DMS53 (cell line): ENCODE measurements around the gene SPI1.

Source experiments
- DNase-seq: peaks from one replicate; lab custom pipeline; 2025; lab: John Stamatoyannopoulos, UW

SPI1 gene

DNA sequence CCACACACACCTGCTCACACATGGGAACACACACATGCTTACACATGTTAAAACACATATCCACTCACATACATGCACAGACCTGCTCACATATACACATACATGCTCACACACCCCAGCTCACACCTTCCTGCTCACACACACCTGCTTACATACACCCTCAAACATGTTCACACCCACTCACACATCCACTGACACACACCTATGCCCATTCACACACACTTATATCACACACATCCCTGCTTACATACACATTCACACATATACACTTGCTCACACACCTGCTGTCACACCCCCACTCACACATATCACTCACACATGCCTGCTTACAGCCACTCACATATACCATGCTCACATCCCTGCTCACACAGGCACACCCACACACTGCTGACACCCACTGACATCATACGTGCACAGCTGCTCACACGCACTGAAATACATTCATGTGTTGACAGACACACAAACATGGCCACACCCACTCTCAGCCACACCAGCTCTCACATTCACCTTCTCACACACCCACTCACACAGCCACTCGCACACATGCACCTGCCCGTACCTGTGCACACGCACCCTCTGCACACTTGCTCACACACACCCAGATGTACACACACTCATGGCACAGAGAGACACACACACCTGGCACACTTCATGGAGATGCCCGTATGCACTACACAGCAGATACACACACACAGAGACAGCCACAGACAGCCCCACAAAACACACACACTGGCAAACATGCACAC lies 20.2 kb downstream of the SPI1 start:
- DNase-seq = no peak

- no peak for DNase-seq
Observed at GRCh38 chr11:47356998-47357329, 21.4 kb downstream of the SPI1 start.

GRCh38 chr11:47356129-47356997 lies 22.0 kb downstream of the SPI1 start:
- no peak for DNase-seq

DNA sequence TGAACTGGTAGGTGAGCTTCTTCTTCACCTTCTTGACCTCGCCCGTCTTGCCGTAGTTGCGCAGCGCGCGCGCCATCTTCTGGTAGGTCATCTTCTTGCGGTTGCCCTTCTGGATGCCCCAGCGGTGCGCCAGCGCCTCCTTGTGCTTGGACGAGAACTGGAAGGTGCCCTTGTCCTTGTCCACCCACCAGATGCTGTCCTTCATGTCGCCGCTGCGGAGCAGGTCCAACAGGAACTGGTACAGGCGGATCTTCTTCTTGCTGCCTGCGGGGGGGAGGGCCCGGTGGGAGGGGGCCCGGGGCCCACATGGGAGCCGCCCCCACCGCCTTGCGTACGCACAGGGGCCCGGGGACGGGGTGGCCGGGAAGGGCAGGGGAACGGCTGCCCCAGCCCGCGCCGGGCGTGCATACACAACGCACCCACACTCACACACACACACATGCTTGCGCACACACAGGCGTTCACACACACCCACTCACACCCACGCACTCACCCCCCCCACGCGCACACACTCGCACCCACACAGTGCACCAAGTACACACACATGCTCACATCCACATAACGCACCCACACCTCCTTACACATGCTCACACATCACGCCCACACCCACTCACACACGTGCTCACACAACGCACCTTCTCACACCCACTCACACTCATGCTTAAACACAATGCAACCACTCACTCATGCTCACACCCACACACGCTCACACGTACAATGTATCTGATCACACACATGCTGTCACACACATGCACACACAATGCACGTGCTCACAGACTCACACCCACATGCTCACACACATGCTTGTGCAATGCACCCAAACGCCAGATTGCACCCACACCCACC lies 22.8 kb downstream of the SPI1 start:
- DNase-seq = peak; percentile 97

- no peak for DNase-seq
Observed at GRCh38 chr11:47354913-47355282, 23.4 kb downstream of the SPI1 start.

GRCh38 chr11:47353978-47354774 lies 24.2 kb downstream of the SPI1 start:
- DNase-seq = no peak

GRCh38 chr11:47352556-47352955 lies 25.8 kb downstream of the SPI1 start, which contains the start of gene MYBPC3:
TSS of gene MYBPC3 (minus strand) at chr11:47352702. CDS start at chr11:47352647, 55 bp downstream.
- no peak for DNase-seq

DNA sequence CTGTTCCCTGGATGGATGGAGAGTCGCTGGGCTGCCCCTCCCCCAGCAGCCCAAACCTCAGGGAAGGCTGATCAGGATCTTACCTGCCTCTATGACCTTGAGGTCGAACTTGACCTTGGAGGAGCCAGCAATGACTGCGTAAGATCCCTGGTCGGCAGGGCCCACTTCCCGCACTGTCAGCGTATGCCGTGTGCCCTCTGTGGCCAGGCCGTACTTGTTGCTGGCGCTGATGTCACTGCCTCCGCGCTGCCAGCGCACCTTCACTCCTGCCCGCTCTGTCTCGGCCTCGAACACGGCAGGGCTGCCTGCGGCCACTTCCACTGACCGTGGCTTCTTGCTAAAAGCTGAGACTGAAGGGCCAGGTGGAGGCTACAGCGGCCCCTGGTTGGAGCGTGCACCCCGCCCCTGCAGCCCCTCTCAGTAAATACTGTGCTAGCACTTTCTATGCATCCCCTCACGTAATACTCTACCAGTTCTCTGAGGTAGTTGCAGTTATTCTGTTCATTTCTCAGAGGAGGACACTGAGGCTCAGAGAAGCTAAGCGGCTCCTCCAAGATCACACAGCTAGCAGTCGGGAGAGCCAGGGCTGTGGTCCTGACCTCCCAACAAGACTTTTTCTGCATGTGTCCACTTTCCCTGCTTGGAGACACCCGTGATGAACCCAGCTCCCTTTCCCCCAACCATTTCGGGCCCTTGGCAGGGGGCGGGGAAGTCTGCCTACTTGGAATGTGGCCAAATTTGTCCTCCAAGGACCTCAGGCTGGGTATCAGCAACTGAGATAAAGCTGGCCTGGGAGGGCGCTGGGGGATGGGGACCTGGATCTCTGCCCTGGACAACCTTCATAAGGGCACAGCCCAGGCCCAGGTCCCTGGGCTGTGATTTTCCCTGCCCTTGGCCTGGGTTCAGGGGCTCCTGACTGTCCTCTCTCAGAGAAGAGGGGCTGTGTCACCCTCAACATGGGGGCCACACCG lies 26.9 kb downstream of the SPI1 start:
- DNase-seq = no peak

GRCh38 chr11:47350315-47350714 lies 28.0 kb downstream of the SPI1 start:
- no peak for DNase-seq

DNA sequence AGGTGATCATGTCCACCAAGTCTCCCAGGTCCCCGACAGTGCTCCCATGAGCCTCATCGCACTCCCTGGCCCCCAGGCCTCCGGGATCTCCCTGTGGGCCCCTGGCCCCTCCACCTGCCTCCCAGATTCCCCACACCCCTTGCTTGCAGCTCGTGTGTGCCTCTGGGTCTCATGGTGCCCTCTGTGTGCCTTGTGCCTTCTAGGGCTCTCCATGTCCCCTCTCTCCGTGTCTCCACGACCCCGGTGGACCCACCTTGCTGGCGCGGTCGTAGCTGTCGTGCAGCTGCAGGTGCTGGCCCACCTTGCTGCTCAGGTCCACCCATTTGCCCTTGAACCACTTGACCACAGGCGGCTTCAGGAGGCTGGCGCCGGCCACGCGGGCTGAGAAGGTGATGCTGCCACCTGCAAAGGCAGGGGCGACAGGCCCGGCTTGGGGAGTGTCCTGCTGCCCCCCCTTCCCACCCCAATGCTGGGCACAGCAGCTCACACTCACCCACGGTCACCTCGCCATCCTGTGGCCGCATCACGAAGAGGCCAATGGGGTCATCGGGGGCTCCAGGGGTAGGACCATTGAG lies 28.7 kb downstream of the SPI1 start:
- DNase-seq = no peak

DNA sequence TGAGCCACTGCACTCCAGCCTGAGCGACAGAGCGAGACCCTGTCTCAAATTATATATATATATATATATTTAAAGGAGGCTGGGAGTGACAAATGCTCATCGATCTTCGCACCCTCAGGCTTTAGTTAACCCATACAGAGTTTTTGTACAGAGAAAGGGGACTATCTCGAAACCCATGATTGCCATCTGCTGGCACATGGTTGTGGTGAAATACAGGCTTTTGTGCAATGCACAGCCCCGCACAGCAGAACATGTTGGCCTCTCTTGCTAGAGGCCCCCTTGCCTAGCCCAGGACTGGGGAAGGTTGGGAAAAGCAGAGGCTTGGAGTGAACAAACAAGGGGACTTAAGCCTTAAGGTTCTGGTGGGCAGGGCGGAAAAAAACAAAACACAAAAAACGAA lies 29.5 kb downstream of the SPI1 start:
- DNase-seq = peak; percentile 55

DNA sequence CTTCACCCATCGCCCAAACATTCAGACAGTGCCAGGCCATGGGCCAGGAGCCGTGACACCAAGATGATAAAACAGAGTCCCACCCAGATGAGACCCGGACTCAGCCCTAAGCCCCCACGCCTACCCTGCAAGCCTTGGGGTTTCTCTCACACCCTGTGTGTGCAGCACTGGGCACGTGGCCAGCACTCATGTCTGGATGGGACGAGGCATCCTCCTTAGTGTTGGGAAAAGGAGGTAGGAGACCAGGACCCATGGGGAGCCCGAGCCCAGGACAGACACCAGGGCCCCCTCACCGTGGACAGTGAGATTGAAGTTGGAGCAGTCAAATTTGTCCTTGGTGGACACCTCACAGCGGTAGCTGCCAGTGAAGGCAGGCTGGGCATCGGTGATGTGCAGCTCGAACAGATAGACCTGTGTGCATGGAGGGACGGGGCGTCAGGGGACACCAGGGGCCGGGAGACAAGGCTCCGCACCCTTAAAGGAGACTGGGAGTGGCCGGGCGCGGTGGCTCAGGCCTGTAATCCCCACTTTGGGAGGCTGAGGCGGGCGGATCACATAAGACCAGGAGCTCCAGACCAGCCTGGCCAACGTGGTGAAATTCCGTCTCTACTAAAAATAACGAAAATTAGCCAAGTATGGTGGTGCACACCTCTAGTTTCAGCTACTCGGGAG lies 30.1 kb downstream of the SPI1 start:
- DNase-seq = no peak

GRCh38 chr11:47347137-47347536 lies 31.2 kb downstream of the SPI1 start:
- no peak for DNase-seq

DNA sequence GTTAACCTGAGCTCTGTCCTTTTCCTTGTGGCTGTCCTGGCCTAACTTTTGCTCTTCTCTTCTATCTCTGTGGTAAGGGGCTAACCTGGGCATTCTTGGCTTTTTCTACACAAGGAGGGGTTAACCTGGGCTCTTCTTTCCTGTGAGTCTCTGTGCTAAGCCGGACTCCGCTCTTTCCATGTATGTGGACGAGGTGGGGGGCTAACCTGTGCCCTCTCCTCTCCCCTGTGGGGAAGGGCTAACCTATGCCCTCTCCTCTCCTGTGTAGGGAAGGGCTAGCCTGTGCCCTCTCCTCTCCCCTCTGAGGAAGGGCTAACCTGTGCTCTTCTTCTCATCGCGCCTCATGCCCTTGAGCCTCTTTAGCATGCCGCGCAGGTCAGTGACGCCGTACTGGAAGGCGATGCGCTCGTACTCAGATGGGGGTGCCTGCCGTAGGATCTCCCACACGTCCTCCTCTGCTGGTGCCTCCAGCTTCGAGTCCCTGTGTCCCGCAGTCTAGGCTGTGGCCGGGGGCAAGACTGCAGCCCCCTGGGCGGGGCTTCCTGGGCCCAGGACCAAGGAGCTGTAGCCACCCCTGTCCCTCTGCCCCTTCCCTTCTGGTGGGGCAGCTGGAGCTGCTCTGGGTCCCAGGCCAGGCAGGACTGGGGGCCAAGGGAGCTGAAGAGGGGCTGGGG lies 32.3 kb downstream of the SPI1 start:
- DNase-seq = no peak

GRCh38 chr11:47342854-47343253 lies 35.5 kb downstream of the SPI1 start:
- DNase-seq = no peak

- DNase-seq = no peak
Observed at GRCh38 chr11:47342036-47342803, 36.1 kb downstream of the SPI1 start.

GRCh38 chr11:47340980-47341775 lies 37.2 kb downstream of the SPI1 start:
- no peak for DNase-seq
